Karpas-422 (cell line): ENCODE data around the gene ATXN7L3. TPM values are rescaled to one million over a fixed set of nuclear protein-coding genes. Genes with fewer than 3 reads are reported as not detected.

Source experiments
- DNase-seq: peaks from one replicate; pipeline ENCODE4 v3.0.0-alpha.2; 2015
- H2AFZ ChIP-seq: fragments of 200-600 bp; sonication (generic); 2 replicates; pipeline ENCODE4 v1.6.1; 2014; ENCODE audit warnings: antibody characterized with exemption, low read length, mixed read lengths
- H3K27ac ChIP-seq: fragments of 200-600 bp; sonication (generic); 2 replicates; pipeline ENCODE4 v1.5.1; 2014; ENCODE audit warnings: mild to moderate bottlenecking, low read length, moderate library complexity
- H3K27me3 ChIP-seq: fragments of 200-600 bp; sonication (generic); 2 replicates; pipeline ENCODE4 v1.6.1; 2014; ENCODE audit warnings: low read length, mixed read lengths
- H3K36me3 ChIP-seq: fragments of 200-600 bp; sonication (generic); 2 replicates; pipeline ENCODE4 v1.6.1; 2014; ENCODE audit warnings: low read length, mixed read lengths; ENCODE audit not compliant: insufficient read depth
- H3K4me1 ChIP-seq: fragments of 200-600 bp; sonication (generic); 2 replicates; pipeline ENCODE4 v1.6.1; 2014; ENCODE audit warnings: mild to moderate bottlenecking, low read length, mixed read lengths
- H3K4me2 ChIP-seq: fragments of 200-600 bp; sonication (generic); 2 replicates; pipeline ENCODE4 v1.6.1; 2014; ENCODE audit warnings: low read length, low read depth, mild to moderate bottlenecking; ENCODE audit not compliant: poor library complexity, severe bottlenecking
- H3K4me3 ChIP-seq: fragments of 200-600 bp; sonication (generic); 2 replicates; pipeline ENCODE4 v1.5.1; 2014; ENCODE audit warnings: mild to moderate bottlenecking, antibody characterized with exemption, low read length, mixed read lengths
- H3K79me2 ChIP-seq: fragments of 200-600 bp; sonication (generic); 2 replicates; pipeline ENCODE4 v1.6.1; 2014; ENCODE audit warnings: mild to moderate bottlenecking, low read length, mixed read lengths
- H3K9ac ChIP-seq: fragments of 200-600 bp; sonication (generic); 2 replicates; pipeline ENCODE4 v1.6.0; 2014; ENCODE audit warnings: low read length
- H3K9me2 ChIP-seq: fragments of 200-600 bp; sonication (generic), shearing (Covaris generic); replicated peaks from 2 replicates; pipeline ENCODE4 v1.6.0; 2014; ENCODE audit warnings: mild to moderate bottlenecking, low read length, moderate library complexity; ENCODE audit not compliant: insufficient read depth
- H3K9me3 ChIP-seq: fragments of 300-700, 200-600 bp; sonication (generic); 2 replicates; pipeline ENCODE4 v1.6.1; 2014; ENCODE audit warnings: low read length, mixed read lengths
- H4K20me1 ChIP-seq: fragments of 200-600 bp; sonication (generic); 2 replicates; pipeline ENCODE4 v1.6.1; 2014; ENCODE audit warnings: mild to moderate bottlenecking, antibody characterized with exemption, low read length, low read depth; ENCODE audit not compliant: insufficient read depth
- total RNA-seq: library from RNA; depleted of rRNA; stranded (reverse); fragments of >200 nt; shearing (Covaris generic); gene quantifications from 2 replicates; pipeline ENCODE4 v1.2.3, GENCODE V29; 2014; ENCODE audit warnings: low replicate concordance

The ATXN7L3 gene
- total RNA-seq, 1 experiment from 2014 or later, result 29.0 TPM

- H3K9me3 ChIP-seq, result no peaks in the 10 kb centered on the region
- no peaks in the 10 kb centered on the region for H3K9me2 ChIP-seq
- no peak overlapping the region for H3K4me2 ChIP-seq
- no peak overlapping the region for H3K27ac ChIP-seq
- H2AFZ ChIP-seq, result no peak overlapping the region
- peaks cover 20% of the 10 kb centered on the region; the same call in 1 of the 2 replicates for H3K36me3 ChIP-seq
- no peak for DNase-seq
- H3K4me3 ChIP-seq, result no peak overlapping the region
- peaks cover 14% of the 10 kb centered on the region; the same call in 1 of the 2 replicates for H3K79me2 ChIP-seq
- H4K20me1 ChIP-seq, result no peaks in the 10 kb centered on the region
- H3K27me3 ChIP-seq, result no peaks in the 10 kb centered on the region
- H3K9ac ChIP-seq, result no peak overlapping the region
- peaks cover 18% of the 10 kb centered on the region for H3K4me1 ChIP-seq
Measured at GRCh38 chr17:44207743-44208142, 8.1 kb upstream of the ATXN7L3 start.

GRCh38 chr17:44207319-44207718, 7.6 kb upstream of the ATXN7L3 start:
- DNase-seq, result no peak
- Histone ChIP-seq H3K9me2 (no peaks in the 10 kb centered on the region), H3K9ac (no peak overlapping the region), H4K20me1 (no peaks in the 10 kb centered on the region), H3K36me3 (peaks cover 20% of the 10 kb centered on the region; the same call in 1 of the 2 replicates), H3K4me1 (peaks cover 18% of the 10 kb centered on the region), H3K27me3 (no peaks in the 10 kb centered on the region), H3K27ac (no peak overlapping the region), H3K9me3 (no peaks in the 10 kb centered on the region), H3K4me2 (no peak overlapping the region), H3K4me3 (no peak overlapping the region), H3K79me2 (peaks cover 14% of the 10 kb centered on the region; the same call in 1 of the 2 replicates), H2AFZ (no peak overlapping the region)

GRCh38 chr17:44206825-44207155, 7.1 kb upstream of the ATXN7L3 start:
- no peaks in the 10 kb centered on the region for H3K9me2 ChIP-seq
- no peaks in the 10 kb centered on the region for H4K20me1 ChIP-seq
- peaks cover 14% of the 10 kb centered on the region; the same call in 1 of the 2 replicates for H3K79me2 ChIP-seq
- H3K4me1 ChIP-seq, result peaks cover 18% of the 10 kb centered on the region
- no peak overlapping the region for H3K27ac ChIP-seq
- H3K9ac ChIP-seq, result no peak overlapping the region
- H3K4me2 ChIP-seq, result no peak overlapping the region
- no peak overlapping the region for H3K4me3 ChIP-seq
- no peaks in the 10 kb centered on the region for H3K27me3 ChIP-seq
- no peak for DNase-seq
- H3K36me3 ChIP-seq, result peaks cover 20% of the 10 kb centered on the region; the same call in 1 of the 2 replicates
- no peaks in the 10 kb centered on the region for H3K9me3 ChIP-seq
- no peak overlapping the region for H2AFZ ChIP-seq

GRCh38 chr17:44205962-44206824, 6.5 kb upstream of the ATXN7L3 start:
- Histone ChIP-seq H3K36me3 (peaks cover 20% of the 10 kb centered on the region; the same call in 1 of the 2 replicates), H3K9ac (no peak overlapping the region), H3K27me3 (no peaks in the 10 kb centered on the region), H3K4me1 (peaks cover 20% of the 10 kb centered on the region), H3K9me2 (no peaks in the 10 kb centered on the region), H4K20me1 (no peaks in the 10 kb centered on the region), H3K79me2 (peaks cover 14% of the 10 kb centered on the region; the same call in 1 of the 2 replicates), H3K27ac (no peak overlapping the region), H3K4me3 (no peak overlapping the region), H3K9me3 (no peaks in the 10 kb centered on the region), H3K4me2 (no peak overlapping the region), H2AFZ (no peak overlapping the region)
- DNase-seq, result no peak

GRCh38 chr17:44204441-44204882, 4.8 kb upstream of the ATXN7L3 start:
- Histone ChIP-seq H3K36me3 (peaks cover 14% of the 10 kb centered on the region; the same call in 1 of the 2 replicates), H3K9ac (no peak overlapping the region), H3K27me3 (no peaks in the 10 kb centered on the region), H3K27ac (0 out of 2 replicates have a peak overlapping the region, but pooled peaks have one; percentile 28), H3K4me1 (peaks cover 13% of the 10 kb centered on the region), H3K4me2 (no peak overlapping the region), H3K9me3 (no peaks in the 10 kb centered on the region), H3K79me2 (peaks cover 7% of the 10 kb centered on the region; the same call in 1 of the 2 replicates), H2AFZ (no peak overlapping the region), H3K9me2 (no peaks in the 10 kb centered on the region), H4K20me1 (no peaks in the 10 kb centered on the region), H3K4me3 (no peak overlapping the region)
- DNase-seq, result no peak

GRCh38 chr17:44203731-44204440, 4.2 kb upstream of the ATXN7L3 start:
- Histone ChIP-seq H3K9ac (no peak overlapping the region), H3K4me3 (no peak overlapping the region), H3K4me2 (no peak overlapping the region), H2AFZ (no peak overlapping the region), H3K9me2 (no peaks in the 10 kb centered on the region), H3K79me2 (peaks cover 5% of the 10 kb centered on the region), H3K4me1 (peaks cover 13% of the 10 kb centered on the region), H3K9me3 (no peaks in the 10 kb centered on the region), H3K27me3 (no peaks in the 10 kb centered on the region), H4K20me1 (no peaks in the 10 kb centered on the region), H3K27ac (no peak overlapping the region), H3K36me3 (peaks cover 8% of the 10 kb centered on the region; the same call in 1 of the 2 replicates)
- DNase-seq, result peak; percentile 94

- Histone ChIP-seq H3K27ac (peak overlapping the region; percentile 43; the same call in 1 of the 2 replicates), H3K27me3 (no peaks in the 10 kb centered on the region), H4K20me1 (no peaks in the 10 kb centered on the region), H3K79me2 (peaks cover 13% of the 10 kb centered on the region), H3K9me3 (no peaks in the 10 kb centered on the region), H3K4me1 (peaks cover 21% of the 10 kb centered on the region), H3K36me3 (no peaks in the 10 kb centered on the region), H3K4me2 (no peak overlapping the region), H3K4me3 (no peak overlapping the region), H3K9ac (no peak overlapping the region), H3K9me2 (no peaks in the 10 kb centered on the region), H2AFZ (no peak overlapping the region)
- no peak for DNase-seq
Measured at GRCh38 chr17:44202756-44203155, 3.1 kb upstream of the ATXN7L3 start.
